Activated naive CD8-positive, alpha-beta T cell treated with anti-CD3 and anti-CD28 coated beads, Interleukin-2, amount 50 U/mL, for 24 hours (primary cell): ENCODE results near the gene ZNF488.

Source experiments
- ATAC-seq: fragments of 150-1000 bp; cut with Tn5 transposase; one replicate; pipeline ENCODE4 v1.10.0; 2021
- DNase-seq: peaks from one replicate; pipeline ENCODE4 v3.0.0; 2021
- H3K27ac Mint-ChIP-seq: one replicate; pipeline ENCODE4 v1.8.0; 2021; ENCODE audit warnings: mild to moderate bottlenecking, mixed read lengths
- H3K27me3 Mint-ChIP-seq: one replicate; pipeline ENCODE4 v1.8.0; 2021; ENCODE audit warnings: mixed read lengths
- H3K36me3 Mint-ChIP-seq: one replicate; pipeline ENCODE4 v1.8.0; 2021; ENCODE audit warnings: low read depth, mixed read lengths
- H3K4me1 Mint-ChIP-seq: one replicate; pipeline ENCODE4 v1.8.0; 2021; ENCODE audit warnings: mixed read lengths
- H3K4me3 Mint-ChIP-seq: one replicate; pipeline ENCODE4 v1.8.0; 2021; ENCODE audit warnings: mild to moderate bottlenecking, moderate library complexity, mixed read lengths
- H3K9me3 Mint-ChIP-seq: one replicate; pipeline ENCODE4 v1.8.0; 2021; ENCODE audit warnings: mixed read lengths

ZNF488 gene

DNA sequence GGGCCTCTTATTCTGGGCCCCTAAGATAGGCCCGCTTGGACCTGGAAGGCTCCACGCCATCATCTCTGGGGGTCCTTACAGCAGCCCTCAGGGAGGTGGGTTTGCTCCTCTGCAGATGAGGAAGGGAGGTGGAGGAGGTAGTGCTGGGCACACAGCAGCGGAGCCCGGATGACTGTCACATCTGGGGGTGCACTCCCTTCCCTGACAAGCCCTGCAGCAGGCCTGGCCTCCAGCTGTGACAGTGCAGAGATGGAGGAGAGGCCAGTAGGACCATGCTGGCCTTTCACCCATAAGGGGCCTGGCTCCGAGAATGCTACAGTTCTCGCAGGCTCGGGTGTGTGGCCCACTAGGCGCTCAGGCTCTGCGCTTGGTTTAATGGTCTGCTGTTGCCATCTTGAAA is 52.6 kb downstream of the ZNF488 start:
- no peaks in the 10 kb centered on the region for H3K9me3 Mint-ChIP-seq
- no peaks in the 10 kb centered on the region for H3K4me1 Mint-ChIP-seq
- no peak overlapping the region for H3K27ac Mint-ChIP-seq
- peaks cover 2% of the 10 kb centered on the region for H3K27me3 Mint-ChIP-seq
- no peak for ATAC-seq
- H3K4me3 Mint-ChIP-seq, result no peak overlapping the region
- no peaks in the 10 kb centered on the region for H3K36me3 Mint-ChIP-seq
- no peak for DNase-seq

GRCh38 chr10:47330804-47331203 is 53.3 kb downstream of the ZNF488 start:
- Mint-ChIP-seq H3K27ac (no peak overlapping the region), H3K4me3 (no peak overlapping the region), H3K4me1 (no peaks in the 10 kb centered on the region), H3K9me3 (no peaks in the 10 kb centered on the region), H3K27me3 (peaks cover 2% of the 10 kb centered on the region), H3K36me3 (no peaks in the 10 kb centered on the region)
- ATAC-seq (no peak), DNase-seq (no peak)

DNA sequence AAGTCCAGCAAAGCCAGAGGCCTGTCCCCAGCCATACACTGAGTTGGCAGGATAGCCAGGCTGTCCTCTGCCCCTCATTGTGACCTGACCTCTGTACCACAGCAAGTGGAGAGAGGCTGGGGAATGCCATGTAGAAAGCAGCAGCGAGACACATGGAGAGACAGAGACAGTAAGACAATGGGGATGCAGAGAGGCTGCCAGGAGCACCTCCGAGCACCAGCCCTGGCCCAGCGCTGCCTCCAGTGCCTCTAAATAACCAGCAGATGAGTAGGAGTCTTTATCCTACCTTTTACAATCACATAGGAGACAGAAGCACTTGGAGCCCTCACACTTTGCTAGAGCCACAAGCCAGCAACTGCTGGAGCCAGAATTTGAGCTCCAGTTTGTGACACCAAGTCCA is 53.7 kb downstream of the ZNF488 start:
- ATAC-seq, result no peak
- Mint-ChIP-seq H3K9me3 (no peaks in the 10 kb centered on the region), H3K27ac (no peak overlapping the region), H3K27me3 (peaks cover 2% of the 10 kb centered on the region), H3K4me1 (no peaks in the 10 kb centered on the region), H3K36me3 (no peaks in the 10 kb centered on the region), H3K4me3 (no peak overlapping the region)
- DNase-seq, result no peak

DNA sequence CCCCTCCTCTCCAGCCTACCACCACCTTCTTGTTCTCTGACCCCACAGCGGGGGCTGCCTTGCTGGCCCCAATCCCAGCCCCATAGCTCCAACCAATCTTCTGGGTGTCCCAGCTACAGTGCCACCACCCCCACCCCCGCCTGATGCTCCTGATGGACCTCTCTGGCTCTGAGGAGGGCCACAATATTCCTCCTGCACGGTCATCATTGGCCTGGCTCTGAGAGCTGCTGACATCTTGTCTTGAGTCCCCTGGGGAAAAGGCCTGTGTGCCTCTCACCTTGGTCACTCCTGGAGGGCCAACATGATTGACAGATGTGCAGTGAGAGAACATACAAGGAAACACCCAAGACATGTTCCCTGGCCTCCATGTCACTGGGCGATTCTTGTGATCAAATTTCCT is 54.2 kb downstream of the ZNF488 start:
- no peak overlapping the region for H3K4me3 Mint-ChIP-seq
- no peaks in the 10 kb centered on the region for H3K36me3 Mint-ChIP-seq
- no peak for DNase-seq

DNA sequence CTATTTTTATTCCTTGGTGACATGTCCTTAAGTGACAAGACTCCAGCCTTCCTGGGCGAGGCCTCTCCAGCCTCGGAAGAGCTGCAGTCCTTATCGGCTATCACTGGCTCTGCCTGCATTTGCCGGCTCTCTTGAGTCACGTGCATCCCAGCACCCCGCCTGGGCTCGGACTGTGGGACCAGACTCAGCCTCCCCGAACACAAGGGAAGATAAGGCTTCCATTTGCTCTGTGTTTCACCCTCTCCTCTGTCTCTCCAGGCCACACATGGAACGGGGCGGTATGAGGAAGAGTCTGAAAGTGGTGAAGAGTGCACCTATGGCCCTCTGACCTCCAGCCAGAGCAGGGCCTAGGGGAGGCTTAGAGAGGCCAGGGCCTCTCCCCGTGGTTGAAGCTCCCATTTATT is 57.2 kb downstream of the ZNF488 start:
- Mint-ChIP-seq H3K4me1 (no peaks in the 10 kb centered on the region), H3K4me3 (no peak overlapping the region), H3K36me3 (no peaks in the 10 kb centered on the region), H3K27me3 (no peaks in the 10 kb centered on the region), H3K9me3 (no peaks in the 10 kb centered on the region), H3K27ac (no peak overlapping the region)
- DNase-seq (no peak), ATAC-seq (no peak)

More for the DNA sequence above, 54.2 kb downstream of the ZNF488 start:
- Mint-ChIP-seq H3K27me3 (peaks cover 2% of the 10 kb centered on the region), H3K4me1 (no peaks in the 10 kb centered on the region), H3K27ac (no peak overlapping the region), H3K9me3 (no peaks in the 10 kb centered on the region)
- no peak for ATAC-seq

DNA sequence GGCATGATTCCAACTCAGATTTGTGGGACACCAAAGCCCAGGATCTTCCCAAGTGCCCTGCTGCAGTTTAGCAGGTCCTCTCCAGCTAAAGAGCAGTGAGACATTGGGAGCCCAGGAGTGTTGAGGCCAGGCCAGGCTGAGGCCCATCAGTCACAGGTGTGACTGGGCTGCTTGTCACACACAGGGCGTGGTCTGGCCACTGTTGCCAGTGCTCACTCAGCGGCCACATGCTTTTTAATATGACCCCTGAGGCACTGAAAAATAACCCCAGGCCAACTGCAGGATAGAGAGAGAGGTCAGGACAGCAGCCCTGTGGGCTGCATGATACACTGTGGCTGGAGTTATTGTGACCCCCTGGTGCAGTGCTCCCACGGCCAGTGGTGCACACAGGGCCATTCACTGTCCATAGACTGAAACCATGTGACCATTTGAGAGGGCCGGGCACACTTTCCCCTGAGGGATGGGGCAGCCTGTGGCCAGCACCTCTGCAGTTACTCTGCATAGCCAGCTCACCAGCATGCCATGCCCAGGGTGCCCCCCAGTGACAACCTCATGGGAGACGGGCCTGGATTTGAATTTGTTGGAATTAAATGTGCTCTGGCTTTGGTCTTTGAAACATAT is 57.7 kb downstream of the ZNF488 start:
- H3K27ac Mint-ChIP-seq, result no peak overlapping the region
- H3K4me1 Mint-ChIP-seq, result no peaks in the 10 kb centered on the region
- H3K27me3 Mint-ChIP-seq, result no peaks in the 10 kb centered on the region
- H3K9me3 Mint-ChIP-seq, result no peaks in the 10 kb centered on the region
- no peak overlapping the region for H3K4me3 Mint-ChIP-seq
- no peaks in the 10 kb centered on the region for H3K36me3 Mint-ChIP-seq
- no peak for ATAC-seq
- DNase-seq, result no peak

GRCh38 chr10:47325303-47326291 is 58.5 kb downstream of the ZNF488 start:
- Mint-ChIP-seq H3K4me1 (no peaks in the 10 kb centered on the region), H3K9me3 (no peaks in the 10 kb centered on the region), H3K27ac (no peak overlapping the region), H3K36me3 (no peaks in the 10 kb centered on the region), H3K27me3 (no peaks in the 10 kb centered on the region), H3K4me3 (no peak overlapping the region)
- ATAC-seq (no peak), DNase-seq (no peak)

DNA sequence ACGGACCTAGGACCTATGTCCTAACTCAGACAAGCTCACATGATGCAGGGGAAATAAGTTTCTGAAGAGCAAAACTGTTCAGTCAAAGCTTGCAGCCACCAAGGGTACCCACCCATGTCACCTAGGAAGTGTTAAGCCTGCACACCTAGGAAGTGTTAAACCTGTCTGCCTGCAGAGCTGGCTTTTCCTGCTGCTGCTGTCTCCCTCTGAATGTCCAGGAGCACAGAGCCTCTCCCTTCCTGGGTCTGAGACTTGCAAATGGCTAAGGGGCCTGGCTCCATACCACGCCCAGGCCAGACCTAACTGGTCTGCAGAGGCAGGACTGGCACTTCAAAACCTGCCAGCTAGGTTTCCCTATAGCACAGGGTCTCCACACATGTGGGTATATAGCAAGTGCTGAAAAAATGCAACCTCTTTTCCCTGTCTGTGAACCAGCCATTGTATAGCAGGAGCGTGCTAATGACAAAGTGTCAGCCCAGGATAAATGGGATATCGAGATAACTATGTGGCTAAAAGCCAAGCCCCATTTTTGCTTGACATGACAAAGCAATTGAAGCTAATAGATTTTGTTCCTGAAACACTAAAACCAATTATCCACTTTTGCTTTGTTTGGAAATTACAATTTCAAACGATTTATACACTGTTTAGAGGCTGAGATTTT is 60.3 kb downstream of the ZNF488 start:
- ATAC-seq, result no peak
- no peak overlapping the region for H3K27ac Mint-ChIP-seq
- H3K36me3 Mint-ChIP-seq, result no peaks in the 10 kb centered on the region
- no peaks in the 10 kb centered on the region for H3K9me3 Mint-ChIP-seq
- H3K4me1 Mint-ChIP-seq, result no peaks in the 10 kb centered on the region
- no peak for DNase-seq
- H3K27me3 Mint-ChIP-seq, result no peaks in the 10 kb centered on the region
- H3K4me3 Mint-ChIP-seq, result no peak overlapping the region

DNA sequence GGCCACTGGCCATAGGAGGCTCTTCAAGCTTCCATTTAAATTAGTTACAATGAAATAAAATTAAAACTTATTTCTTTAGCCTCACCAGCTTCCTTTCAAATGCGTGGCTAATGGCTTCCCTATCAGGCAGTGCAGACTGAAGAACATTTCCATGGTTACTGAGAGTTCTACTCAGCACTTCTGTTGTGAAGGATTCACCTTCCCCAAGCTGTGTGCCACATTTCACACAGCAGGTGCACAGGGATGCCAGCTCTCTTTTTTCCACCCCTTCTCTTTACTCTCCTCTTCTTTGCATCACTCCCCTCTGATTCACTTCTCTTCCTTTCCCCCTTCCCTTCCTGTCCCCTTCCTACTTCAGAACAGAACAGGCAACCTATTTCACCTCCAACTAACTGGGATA is 61.0 kb downstream of the ZNF488 start:
- no peaks in the 10 kb centered on the region for H3K4me1 Mint-ChIP-seq
- DNase-seq (no peak), ATAC-seq (no peak)
- H3K4me3 Mint-ChIP-seq, result no peak overlapping the region
- no peaks in the 10 kb centered on the region for H3K36me3 Mint-ChIP-seq
- H3K9me3 Mint-ChIP-seq, result no peaks in the 10 kb centered on the region
- H3K27ac Mint-ChIP-seq, result no peak overlapping the region
- H3K27me3 Mint-ChIP-seq, result no peaks in the 10 kb centered on the region

DNA sequence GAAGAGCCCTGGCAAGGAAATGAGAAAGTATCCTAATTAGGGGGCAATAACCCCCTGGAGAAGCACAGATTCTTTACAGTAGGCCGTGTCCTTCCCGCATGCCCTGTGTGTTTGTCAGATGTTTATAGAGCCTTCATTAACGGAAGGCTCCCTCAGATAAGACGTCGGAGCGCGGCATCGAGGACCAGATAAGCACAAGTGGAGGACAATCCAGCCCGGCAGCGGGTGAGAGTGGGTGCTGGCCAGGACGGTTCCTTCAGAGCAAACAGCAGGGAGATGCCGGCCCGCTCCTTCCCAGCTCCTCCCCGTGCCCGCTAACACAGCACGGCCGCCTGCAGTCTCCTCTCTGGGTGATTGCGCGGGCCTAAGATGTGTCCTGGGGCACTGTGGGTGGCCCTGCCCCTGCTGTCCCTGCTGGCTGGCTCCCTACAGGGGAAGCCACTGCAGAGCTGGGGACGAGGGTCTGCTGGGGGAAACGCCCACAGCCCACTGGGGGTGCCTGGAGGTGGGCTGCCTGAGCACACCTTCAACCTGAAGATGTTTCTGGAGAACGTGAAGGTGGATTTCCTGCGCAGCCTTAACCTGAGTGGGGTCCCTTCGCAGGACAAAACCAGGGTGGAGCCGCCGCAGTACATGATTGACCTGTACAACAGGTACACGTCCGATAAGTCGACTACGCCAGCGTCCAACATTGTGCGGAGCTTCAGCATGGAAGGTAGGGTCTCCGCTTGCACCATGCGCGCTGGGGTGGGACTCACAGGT is 61.6 kb downstream of the ZNF488 start, which contains the start of gene GDF2:
Gene GDF2 (plus strand): TSS at position 155 of the 762 bp plus-strand sequence. CDS start 215 bp downstream, at position 370.
- H3K36me3 Mint-ChIP-seq, result no peaks in the 10 kb centered on the region
- no peak within 1 kb of the TSS for H3K4me3 Mint-ChIP-seq
- H3K27ac Mint-ChIP-seq, result no peak within 1 kb of the TSS
- no peaks in the 10 kb centered on the region for H3K9me3 Mint-ChIP-seq
- H3K27me3 Mint-ChIP-seq, result no peaks in the 10 kb centered on the region
- DNase-seq, result no peak
- no peak for ATAC-seq
- H3K4me1 Mint-ChIP-seq, result no peaks in the 10 kb centered on the region

GRCh38 chr10:47321521-47322195 is 62.4 kb downstream of the ZNF488 start:
- Mint-ChIP-seq H3K9me3 (no peaks in the 10 kb centered on the region), H3K4me1 (no peaks in the 10 kb centered on the region), H3K36me3 (no peaks in the 10 kb centered on the region), H3K27ac (no peak overlapping the region), H3K27me3 (no peaks in the 10 kb centered on the region), H3K4me3 (no peak overlapping the region)
- DNase-seq (no peak), ATAC-seq (no peak)

GRCh38 chr10:47320812-47321211 is 63.3 kb downstream of the ZNF488 start:
- Mint-ChIP-seq H3K36me3 (no peaks in the 10 kb centered on the region), H3K4me3 (no peak overlapping the region), H3K9me3 (no peaks in the 10 kb centered on the region), H3K4me1 (no peaks in the 10 kb centered on the region), H3K27me3 (no peaks in the 10 kb centered on the region), H3K27ac (no peak overlapping the region)
- DNase-seq (no peak), ATAC-seq (no peak)

DNA sequence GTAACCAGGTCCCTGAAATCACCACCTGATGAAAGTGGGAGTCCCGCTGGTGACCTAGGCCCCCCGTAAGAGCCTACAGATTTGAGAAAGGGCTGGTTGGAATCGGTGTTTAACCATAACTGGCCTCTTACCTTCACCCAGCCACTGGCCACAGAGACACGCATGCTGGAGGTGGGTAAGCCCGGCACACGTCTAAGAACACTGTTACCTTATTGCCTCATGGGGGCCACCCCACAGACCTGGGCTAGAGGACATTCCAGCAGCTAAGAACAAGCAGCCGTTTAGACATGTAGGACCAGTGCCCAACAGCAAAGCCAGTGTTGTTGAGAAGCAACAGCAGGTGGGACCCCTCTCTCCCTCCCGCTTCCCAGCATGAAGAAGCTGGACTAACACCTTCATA is 64.3 kb downstream of the ZNF488 start:
- Mint-ChIP-seq H3K36me3 (no peaks in the 10 kb centered on the region), H3K27me3 (no peaks in the 10 kb centered on the region)
- no peak for ATAC-seq

DNA sequence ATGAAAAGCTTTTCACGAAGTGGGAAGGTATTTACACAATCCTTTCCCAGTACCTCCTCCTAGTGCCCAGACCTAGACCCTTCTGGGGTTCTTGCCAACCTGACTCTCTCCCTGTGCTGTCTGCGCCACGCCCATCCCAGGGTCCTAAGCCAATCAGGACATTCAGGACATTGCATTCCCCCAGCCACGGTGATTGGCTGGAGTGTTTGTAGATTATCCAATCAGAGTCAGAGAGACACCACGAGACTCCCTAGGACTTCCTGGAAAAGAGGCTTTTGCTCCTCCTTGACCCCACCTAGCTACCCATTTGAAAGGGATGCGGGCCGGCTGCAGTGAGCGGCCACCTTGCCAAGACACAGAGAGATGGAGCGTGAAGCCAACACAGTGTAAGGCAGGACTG is 65.4 kb downstream of the ZNF488 start:
- ATAC-seq, result no peak
- no peak overlapping the region for H3K4me3 Mint-ChIP-seq
- H3K27ac Mint-ChIP-seq, result no peak overlapping the region
- H3K27me3 Mint-ChIP-seq, result no peaks in the 10 kb centered on the region
- H3K9me3 Mint-ChIP-seq, result no peaks in the 10 kb centered on the region
- DNase-seq, result no peak
- H3K4me1 Mint-ChIP-seq, result no peaks in the 10 kb centered on the region
- no peaks in the 10 kb centered on the region for H3K36me3 Mint-ChIP-seq

More for the DNA sequence above, 64.3 kb downstream of the ZNF488 start:
- Mint-ChIP-seq H3K4me3 (no peak overlapping the region), H3K9me3 (no peaks in the 10 kb centered on the region), H3K4me1 (no peaks in the 10 kb centered on the region), H3K27ac (no peak overlapping the region)
- no peak for DNase-seq
